IMR-90 (cell line): ENCODE data around the gene NAA38.

ENCODE experiments used
- CEBPB ChIP-seq: IDR thresholded peaks from 2 replicates; pipeline ENCODE4 v1.6.1; 2012; ENCODE audit warnings: low read depth, low read length, improper control_type of control experiment
- CTCF ChIP-seq: conservative IDR thresholded peaks from 2 replicates; pipeline ENCODE4 v1.5.1; 2012; ENCODE audit warnings: mild to moderate bottlenecking, low read depth, low read length, improper control_type of control experiment
- POLR2A ChIP-seq: IDR thresholded peaks from 2 replicates; pipeline ENCODE4 v1.6.1; 2012; ENCODE audit warnings: mild to moderate bottlenecking, low read depth, low read length

- TF ChIP-seq POLR2A (no peak), CTCF (peak; percentile 47), CEBPB (no peak)
These were observed 32.0 kb upstream of the NAA38 start for GRCh38 chr17:7889166-7889955.
